HepG2 (cell line): ENCODE results near the gene OSBPL10. TPM values are rescaled to one million over a fixed set of nuclear protein-coding genes. Genes with fewer than 3 reads are reported as not detected.
A peak's percentile ranks its signal among the peaks of the same experiment; 100 is the strongest.

Experiments used
- NCOA2 ChIP-seq: sonication (generic); formaldehyde crosslinking; IDR thresholded peaks from 2 replicates; pipeline ENCODE4 v1.8.0; 2022; ENCODE audit warnings: inconsistent platforms
- SP5 ChIP-seq: IDR thresholded peaks from 2 replicates; pipeline ENCODE4 v1.6.1; 2016; ENCODE audit warnings: low read depth, borderline replicate concordance
- TAF1 ChIP-seq: sonication (generic); formaldehyde crosslinking; IDR thresholded peaks from 2 replicates; pipeline ENCODE4 v1.4.0; 2020; ENCODE audit warnings: missing genetic modification reagents
- ZBTB42 ChIP-seq: sonication (generic); formaldehyde crosslinking; IDR thresholded peaks from 2 replicates; pipeline ENCODE4 v1.5.0; 2020; ENCODE audit warnings: mild to moderate bottlenecking, missing genetic modification reagents
- ZNF451 ChIP-seq: sonication (generic); formaldehyde crosslinking; IDR thresholded peaks from 2 replicates; pipeline ENCODE4 v1.5.0; 2020; ENCODE audit warnings: mild to moderate bottlenecking, missing genetic modification reagents
- ZNF569 ChIP-seq: sonication (generic); formaldehyde crosslinking; IDR thresholded peaks from 2 replicates; pipeline ENCODE4 v1.5.0; 2020; ENCODE audit warnings: mild to moderate bottlenecking, missing genetic modification reagents, moderate library complexity, borderline replicate concordance
- ZNF780A ChIP-seq: sonication (generic); formaldehyde crosslinking; IDR thresholded peaks from 2 replicates; pipeline ENCODE4 v1.8.0; 2022; ENCODE audit warnings: mild to moderate bottlenecking, missing genetic modification reagents, moderate library complexity
- polyA plus RNA-seq, 8 experiments: library from polyadenylated mRNA; depleted of rRNA in 3 of 8; stranded (reverse) in 7 of 8; unstranded in 1 of 8; fragments of >200 nt; fragmentation: Illumina TruSeq in 4 of 8; extraction: Trizol in 4 of 8; gene quantifications; 2 replicates each; pipeline versions ENCODE4 v1.2.1 to v1.2.3, GENCODE V29; 2011 to 2016; ENCODE audit warnings: low read depth in 4 of 8, missing spikeins in 1 of 8, mixed read lengths in 1 of 8; ENCODE audit not compliant: insufficient read depth in 1 of 8
- total RNA-seq, 5 experiments: library from RNA; depleted of rRNA; stranded (reverse); fragments of >200 nt; fragmentation: Illumina TruSeq; extraction: Trizol; gene quantifications; 2 replicates each; pipeline ENCODE4 v1.2.3, GENCODE V29; 2016; ENCODE audit warnings: low read depth in 1 of 5
- TF ChIP-seq, protein P1 (sequence below): sonication (generic); formaldehyde crosslinking; IDR thresholded peaks from 2 replicates; pipeline ENCODE4 v1.5.1; 2020; ENCODE audit warnings: mild to moderate bottlenecking, missing genetic modification reagents, borderline replicate concordance
- TF ChIP-seq, protein P2 (sequence below): sonication (generic); formaldehyde crosslinking; IDR thresholded peaks from 2 replicates; pipeline ENCODE4 v1.4.0; 2020; ENCODE audit warnings: missing genetic modification reagents
- TF ChIP-seq, protein P3 (sequence below): sonication (generic); formaldehyde crosslinking; IDR thresholded peaks from 2 replicates; pipeline ENCODE4 v1.8.1; 2022; ENCODE audit warnings: mild to moderate bottlenecking, missing genetic modification reagents
- TF ChIP-seq, protein P4 (sequence below): sonication (generic); formaldehyde crosslinking; IDR thresholded peaks from 2 replicates; pipeline ENCODE4 v1.4.0; 2020; ENCODE audit warnings: missing genetic modification reagents
- TF ChIP-seq, protein P5 (sequence below): IDR thresholded peaks from 2 replicates; pipeline ENCODE4 v1.6.1; 2016; ENCODE audit warnings: low read depth, borderline replicate concordance
- TF ChIP-seq, protein P6 (sequence below): sonication (generic); formaldehyde crosslinking; IDR thresholded peaks from 2 replicates; pipeline ENCODE4 v1.5.0; 2020; ENCODE audit warnings: mild to moderate bottlenecking, missing genetic modification reagents
- TF ChIP-seq, protein P7 (sequence below): sonication (generic); formaldehyde crosslinking; IDR thresholded peaks from 2 replicates; pipeline ENCODE4 v1.5.0; 2020; ENCODE audit warnings: mild to moderate bottlenecking, missing genetic modification reagents, borderline replicate concordance

OSBPL10 gene
- total and polyA plus RNA-seq, 2 of the 13 experiments (the other 11 are each of a cell fraction or from before 2014, with no cell fraction given), result 10.3 to 28.6 TPM

DNA sequence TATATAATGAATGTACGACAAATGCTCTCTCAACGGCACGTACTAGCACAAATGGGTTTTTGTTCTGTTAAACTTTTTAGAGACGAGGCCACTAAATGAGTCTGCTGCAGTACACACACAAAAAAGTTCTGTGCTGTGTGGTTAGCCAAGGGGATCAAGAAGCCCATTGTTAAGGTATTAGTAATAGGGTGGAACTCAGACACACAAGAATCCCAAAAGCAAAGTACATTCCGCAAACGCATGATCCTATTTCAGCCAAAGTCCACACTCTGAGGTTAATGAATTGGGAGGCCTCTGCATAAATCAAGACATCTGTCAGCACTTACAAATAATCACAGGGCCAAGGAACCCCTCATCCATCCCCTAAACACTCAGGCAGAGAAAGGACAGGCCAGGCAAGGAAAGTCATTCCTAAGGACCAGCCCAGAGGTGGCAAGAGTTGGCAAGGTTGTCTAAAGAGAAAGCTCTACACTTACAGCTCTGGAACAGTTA lies 12.1 kb downstream of the OSBPL10 start (continued):
- TF ChIP-seq, protein P1, sequence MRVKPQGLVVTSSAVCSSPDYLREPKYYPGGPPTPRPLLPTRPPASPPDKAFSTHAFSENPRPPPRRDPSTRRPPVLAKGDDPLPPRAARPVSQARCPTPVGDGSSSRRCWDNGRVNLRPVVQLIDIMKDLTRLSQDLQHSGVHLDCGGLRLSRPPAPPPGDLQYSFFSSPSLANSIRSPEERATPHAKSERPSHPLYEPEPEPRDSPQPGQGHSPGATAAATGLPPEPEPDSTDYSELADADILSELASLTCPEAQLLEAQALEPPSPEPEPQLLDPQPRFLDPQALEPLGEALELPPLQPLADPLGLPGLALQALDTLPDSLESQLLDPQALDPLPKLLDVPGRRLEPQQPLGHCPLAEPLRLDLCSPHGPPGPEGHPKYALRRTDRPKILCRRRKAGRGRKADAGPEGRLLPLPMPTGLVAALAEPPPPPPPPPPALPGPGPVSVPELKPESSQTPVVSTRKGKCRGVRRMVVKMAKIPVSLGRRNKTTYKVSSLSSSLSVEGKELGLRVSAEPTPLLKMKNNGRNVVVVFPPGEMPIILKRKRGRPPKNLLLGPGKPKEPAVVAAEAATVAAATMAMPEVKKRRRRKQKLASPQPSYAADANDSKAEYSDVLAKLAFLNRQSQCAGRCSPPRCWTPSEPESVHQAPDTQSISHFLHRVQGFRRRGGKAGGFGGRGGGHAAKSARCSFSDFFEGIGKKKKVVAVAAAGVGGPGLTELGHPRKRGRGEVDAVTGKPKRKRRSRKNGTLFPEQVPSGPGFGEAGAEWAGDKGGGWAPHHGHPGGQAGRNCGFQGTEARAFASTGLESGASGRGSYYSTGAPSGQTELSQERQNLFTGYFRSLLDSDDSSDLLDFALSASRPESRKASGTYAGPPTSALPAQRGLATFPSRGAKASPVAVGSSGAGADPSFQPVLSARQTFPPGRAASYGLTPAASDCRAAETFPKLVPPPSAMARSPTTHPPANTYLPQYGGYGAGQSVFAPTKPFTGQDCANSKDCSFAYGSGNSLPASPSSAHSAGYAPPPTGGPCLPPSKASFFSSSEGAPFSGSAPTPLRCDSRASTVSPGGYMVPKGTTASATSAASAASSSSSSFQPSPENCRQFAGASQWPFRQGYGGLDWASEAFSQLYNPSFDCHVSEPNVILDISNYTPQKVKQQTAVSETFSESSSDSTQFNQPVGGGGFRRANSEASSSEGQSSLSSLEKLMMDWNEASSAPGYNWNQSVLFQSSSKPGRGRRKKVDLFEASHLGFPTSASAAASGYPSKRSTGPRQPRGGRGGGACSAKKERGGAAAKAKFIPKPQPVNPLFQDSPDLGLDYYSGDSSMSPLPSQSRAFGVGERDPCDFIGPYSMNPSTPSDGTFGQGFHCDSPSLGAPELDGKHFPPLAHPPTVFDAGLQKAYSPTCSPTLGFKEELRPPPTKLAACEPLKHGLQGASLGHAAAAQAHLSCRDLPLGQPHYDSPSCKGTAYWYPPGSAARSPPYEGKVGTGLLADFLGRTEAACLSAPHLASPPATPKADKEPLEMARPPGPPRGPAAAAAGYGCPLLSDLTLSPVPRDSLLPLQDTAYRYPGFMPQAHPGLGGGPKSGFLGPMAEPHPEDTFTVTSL (CRISPR knock-in tag), result peak; percentile 72
- TF ChIP-seq SP5 (CRISPR knock-in tag), result 0 out of 2 replicates have a peak, but pooled peaks have one; percentile 42
- TF ChIP-seq, protein P2, sequence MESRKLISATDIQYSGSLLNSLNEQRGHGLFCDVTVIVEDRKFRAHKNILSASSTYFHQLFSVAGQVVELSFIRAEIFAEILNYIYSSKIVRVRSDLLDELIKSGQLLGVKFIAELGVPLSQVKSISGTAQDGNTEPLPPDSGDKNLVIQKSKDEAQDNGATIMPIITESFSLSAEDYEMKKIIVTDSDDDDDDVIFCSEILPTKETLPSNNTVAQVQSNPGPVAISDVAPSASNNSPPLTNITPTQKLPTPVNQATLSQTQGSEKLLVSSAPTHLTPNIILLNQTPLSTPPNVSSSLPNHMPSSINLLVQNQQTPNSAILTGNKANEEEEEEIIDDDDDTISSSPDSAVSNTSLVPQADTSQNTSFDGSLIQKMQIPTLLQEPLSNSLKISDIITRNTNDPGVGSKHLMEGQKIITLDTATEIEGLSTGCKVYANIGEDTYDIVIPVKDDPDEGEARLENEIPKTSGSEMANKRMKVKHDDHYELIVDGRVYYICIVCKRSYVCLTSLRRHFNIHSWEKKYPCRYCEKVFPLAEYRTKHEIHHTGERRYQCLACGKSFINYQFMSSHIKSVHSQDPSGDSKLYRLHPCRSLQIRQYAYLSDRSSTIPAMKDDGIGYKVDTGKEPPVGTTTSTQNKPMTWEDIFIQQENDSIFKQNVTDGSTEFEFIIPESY (CRISPR knock-in tag), result 0 out of 2 replicates have a peak, but pooled peaks have one; percentile 27
- no peak for TF ChIP-seq TAF1
- TF ChIP-seq, protein P3, sequence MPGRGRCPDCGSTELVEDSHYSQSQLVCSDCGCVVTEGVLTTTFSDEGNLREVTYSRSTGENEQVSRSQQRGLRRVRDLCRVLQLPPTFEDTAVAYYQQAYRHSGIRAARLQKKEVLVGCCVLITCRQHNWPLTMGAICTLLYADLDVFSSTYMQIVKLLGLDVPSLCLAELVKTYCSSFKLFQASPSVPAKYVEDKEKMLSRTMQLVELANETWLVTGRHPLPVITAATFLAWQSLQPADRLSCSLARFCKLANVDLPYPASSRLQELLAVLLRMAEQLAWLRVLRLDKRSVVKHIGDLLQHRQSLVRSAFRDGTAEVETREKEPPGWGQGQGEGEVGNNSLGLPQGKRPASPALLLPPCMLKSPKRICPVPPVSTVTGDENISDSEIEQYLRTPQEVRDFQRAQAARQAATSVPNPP (CRISPR knock-in tag), result no peak
- TF ChIP-seq, protein P4, sequence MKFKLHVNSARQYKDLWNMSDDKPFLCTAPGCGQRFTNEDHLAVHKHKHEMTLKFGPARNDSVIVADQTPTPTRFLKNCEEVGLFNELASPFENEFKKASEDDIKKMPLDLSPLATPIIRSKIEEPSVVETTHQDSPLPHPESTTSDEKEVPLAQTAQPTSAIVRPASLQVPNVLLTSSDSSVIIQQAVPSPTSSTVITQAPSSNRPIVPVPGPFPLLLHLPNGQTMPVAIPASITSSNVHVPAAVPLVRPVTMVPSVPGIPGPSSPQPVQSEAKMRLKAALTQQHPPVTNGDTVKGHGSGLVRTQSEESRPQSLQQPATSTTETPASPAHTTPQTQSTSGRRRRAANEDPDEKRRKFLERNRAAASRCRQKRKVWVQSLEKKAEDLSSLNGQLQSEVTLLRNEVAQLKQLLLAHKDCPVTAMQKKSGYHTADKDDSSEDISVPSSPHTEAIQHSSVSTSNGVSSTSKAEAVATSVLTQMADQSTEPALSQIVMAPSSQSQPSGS (CRISPR knock-in tag), result no peak
- TF ChIP-seq, protein P5, sequence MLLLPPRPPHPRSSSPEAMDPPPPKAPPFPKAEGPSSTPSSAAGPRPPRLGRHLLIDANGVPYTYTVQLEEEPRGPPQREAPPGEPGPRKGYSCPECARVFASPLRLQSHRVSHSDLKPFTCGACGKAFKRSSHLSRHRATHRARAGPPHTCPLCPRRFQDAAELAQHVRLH (CRISPR knock-in tag), result no peak
- no peak for TF ChIP-seq ZNF780A (CRISPR knock-in tag)
- TF ChIP-seq, protein P6, sequence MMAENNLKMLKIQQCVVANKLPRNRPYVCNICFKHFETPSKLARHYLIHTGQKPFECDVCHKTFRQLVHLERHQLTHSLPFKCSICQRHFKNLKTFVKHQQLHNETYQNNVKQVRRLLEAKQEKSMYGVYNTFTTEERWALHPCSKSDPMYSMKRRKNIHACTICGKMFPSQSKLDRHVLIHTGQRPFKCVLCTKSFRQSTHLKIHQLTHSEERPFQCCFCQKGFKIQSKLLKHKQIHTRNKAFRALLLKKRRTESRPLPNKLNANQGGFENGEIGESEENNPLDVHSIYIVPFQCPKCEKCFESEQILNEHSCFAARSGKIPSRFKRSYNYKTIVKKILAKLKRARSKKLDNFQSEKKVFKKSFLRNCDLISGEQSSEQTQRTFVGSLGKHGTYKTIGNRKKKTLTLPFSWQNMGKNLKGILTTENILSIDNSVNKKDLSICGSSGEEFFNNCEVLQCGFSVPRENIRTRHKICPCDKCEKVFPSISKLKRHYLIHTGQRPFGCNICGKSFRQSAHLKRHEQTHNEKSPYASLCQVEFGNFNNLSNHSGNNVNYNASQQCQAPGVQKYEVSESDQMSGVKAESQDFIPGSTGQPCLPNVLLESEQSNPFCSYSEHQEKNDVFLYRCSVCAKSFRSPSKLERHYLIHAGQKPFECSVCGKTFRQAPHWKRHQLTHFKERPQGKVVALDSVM (CRISPR knock-in tag), result peak; percentile 10; the same call in 1 of the 2 replicates
- no peak for TF ChIP-seq ZNF451 (CRISPR knock-in tag)
- TF ChIP-seq ZNF569, result no peak
- no peak for TF ChIP-seq ZBTB42 (CRISPR knock-in tag)
- TF ChIP-seq, protein P7, sequence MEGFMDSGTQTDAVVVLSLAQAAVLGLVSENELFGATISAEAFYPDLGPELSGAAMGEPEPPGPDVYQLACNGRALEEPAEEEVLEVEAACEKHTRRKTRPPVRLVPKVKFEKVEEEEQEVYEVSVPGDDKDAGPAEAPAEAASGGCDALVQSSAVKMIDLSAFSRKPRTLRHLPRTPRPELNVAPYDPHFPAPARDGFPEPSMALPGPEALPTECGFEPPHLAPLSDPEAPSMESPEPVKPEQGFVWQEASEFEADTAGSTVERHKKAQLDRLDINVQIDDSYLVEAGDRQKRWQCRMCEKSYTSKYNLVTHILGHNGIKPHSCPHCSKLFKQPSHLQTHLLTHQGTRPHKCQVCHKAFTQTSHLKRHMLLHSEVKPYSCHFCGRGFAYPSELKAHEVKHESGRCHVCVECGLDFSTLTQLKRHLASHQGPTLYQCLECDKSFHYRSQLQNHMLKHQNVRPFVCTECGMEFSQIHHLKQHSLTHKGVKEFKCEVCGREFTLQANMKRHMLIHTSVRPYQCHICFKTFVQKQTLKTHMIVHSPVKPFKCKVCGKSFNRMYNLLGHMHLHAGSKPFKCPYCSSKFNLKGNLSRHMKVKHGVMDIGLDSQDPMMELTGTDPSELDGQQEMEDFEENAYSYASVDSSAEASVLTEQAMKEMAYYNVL, result peak; percentile 31; the same call in 1 of the 2 replicates
- TF ChIP-seq NCOA2 (CRISPR knock-in tag), result peak; percentile 75; the same call in 1 of the 2 replicates
